ENCODE data around the gene CCDC78.

Gene CCDC78

DNA sequence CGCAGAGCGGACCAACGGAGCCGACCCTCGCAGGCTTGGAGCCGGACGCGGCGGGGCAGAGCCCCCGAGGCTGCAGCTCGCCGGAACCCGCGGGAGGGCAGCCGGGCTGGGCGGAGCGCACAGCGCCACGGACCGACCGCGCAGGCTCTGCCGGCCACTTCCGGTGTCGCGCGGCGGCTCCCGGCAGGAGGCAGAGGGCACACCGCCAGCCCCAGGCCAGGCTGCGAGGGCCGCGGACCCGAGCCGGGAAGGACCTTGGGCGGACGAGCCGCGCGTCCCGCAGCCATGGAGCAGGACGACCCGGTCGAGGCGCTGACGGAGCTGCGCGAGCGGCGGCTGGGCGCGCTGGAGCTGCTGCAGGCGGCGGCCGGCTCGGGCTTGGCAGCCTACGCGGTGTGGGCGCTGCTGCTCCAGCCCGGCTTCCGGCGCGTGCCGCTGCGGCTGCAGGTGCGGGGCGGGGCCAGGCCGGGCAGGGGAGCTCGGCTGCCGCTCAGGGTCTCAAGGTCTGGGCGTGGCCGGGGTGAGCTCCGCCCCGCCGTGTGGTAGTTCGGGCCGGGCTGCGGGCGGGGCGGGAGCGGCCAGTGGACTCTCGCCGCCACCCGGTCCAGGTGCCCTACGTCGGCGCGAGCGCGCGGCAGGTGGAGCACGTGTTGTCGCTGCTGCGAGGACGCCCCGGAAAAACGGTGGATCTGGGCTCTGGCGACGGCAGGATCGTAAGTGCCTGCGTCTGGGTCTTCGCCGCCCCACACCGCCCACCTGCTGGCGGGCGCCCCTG lies 5.1 kb downstream of the CCDC78 start, which contains the start of gene ANTKMT:
TSS of gene ANTKMT (plus strand) at position 157 of the 775 bp plus-strand sequence. CDS start at position 286, 129 bp downstream.
- Histone ChIP-seq H3K4me1 (peaks cover 18% of the 10 kb centered on the region), H2AFZ (peak within 1 kb of the TSS; percentile 97), H3K36me3 (ENCODE audit: control insufficient read depth, insufficient read depth, low read length) (no peaks in the 10 kb centered on the region), H3K27me3 (ENCODE audit: control insufficient read depth, insufficient read depth, low read length) (no peaks in the 10 kb centered on the region), H3K4me3 (ENCODE audit: low read depth, low read length) (peak within 1 kb of the TSS; percentile 73), H3K4me2 (ENCODE audit: low read length) (peak within 1 kb of the TSS; percentile 97), H3K9me3 (ENCODE audit: control insufficient read depth, low read length) (no peaks in the 10 kb centered on the region), H3K27ac (peak within 1 kb of the TSS; percentile 94), H3K9ac (peak within 1 kb of the TSS; percentile 63), H3K79me2 (peaks cover 2% of the 10 kb centered on the region)
- TF ChIP-seq, protein P1, sequence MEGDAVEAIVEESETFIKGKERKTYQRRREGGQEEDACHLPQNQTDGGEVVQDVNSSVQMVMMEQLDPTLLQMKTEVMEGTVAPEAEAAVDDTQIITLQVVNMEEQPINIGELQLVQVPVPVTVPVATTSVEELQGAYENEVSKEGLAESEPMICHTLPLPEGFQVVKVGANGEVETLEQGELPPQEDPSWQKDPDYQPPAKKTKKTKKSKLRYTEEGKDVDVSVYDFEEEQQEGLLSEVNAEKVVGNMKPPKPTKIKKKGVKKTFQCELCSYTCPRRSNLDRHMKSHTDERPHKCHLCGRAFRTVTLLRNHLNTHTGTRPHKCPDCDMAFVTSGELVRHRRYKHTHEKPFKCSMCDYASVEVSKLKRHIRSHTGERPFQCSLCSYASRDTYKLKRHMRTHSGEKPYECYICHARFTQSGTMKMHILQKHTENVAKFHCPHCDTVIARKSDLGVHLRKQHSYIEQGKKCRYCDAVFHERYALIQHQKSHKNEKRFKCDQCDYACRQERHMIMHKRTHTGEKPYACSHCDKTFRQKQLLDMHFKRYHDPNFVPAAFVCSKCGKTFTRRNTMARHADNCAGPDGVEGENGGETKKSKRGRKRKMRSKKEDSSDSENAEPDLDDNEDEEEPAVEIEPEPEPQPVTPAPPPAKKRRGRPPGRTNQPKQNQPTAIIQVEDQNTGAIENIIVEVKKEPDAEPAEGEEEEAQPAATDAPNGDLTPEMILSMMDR (IDR thresholded peaks at IDR 0.05), result no peak

DNA sequence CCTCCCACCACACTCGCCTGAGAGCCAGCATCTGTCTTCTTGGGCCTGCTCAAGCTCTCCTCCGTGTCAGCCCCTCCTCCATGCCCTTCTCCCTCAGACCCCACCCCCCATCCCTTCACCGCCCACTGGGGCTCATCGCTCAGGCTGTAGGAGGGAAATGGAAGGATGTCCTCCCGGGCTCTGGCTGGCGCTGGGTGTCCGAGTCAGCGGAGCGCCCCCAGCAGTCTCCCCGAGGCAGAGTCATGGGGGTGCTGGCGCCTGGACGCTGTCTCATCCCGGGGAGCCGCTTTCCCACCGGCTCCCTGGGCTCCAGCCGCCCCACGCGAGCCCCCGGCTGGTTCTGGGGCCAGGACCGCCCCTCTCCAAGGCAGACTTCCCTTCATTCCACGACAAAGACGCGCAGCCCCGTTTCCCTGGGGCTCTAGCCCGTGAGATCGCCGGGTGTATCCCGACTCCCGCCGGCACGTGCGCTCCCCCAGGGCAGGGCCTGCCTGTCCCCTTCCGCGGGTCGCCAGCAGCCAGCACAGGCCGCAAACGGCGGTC lies 5.7 kb downstream of the CCDC78 start:
- H3K79me2 ChIP-seq, result peaks cover 2% of the 10 kb centered on the region
- H3K36me3 ChIP-seq (ENCODE audit: control insufficient read depth, insufficient read depth, low read length), result no peaks in the 10 kb centered on the region
- no peaks in the 10 kb centered on the region for H3K9me3 ChIP-seq (ENCODE audit: control insufficient read depth, low read length)
- no peaks in the 10 kb centered on the region for H3K27me3 ChIP-seq (ENCODE audit: control insufficient read depth, insufficient read depth, low read length)
- H3K4me2 ChIP-seq (ENCODE audit: low read length), result peak overlapping the region; percentile 97
- H3K4me1 ChIP-seq, result peaks cover 17% of the 10 kb centered on the region
- TF ChIP-seq, protein P1 (IDR thresholded peaks at IDR 0.05), result no peak
- peak overlapping the region; percentile 63 for H3K9ac ChIP-seq
- H3K4me3 ChIP-seq (ENCODE audit: low read depth, low read length), result peak overlapping the region; percentile 73
- H3K27ac ChIP-seq, result peak overlapping the region; percentile 94
- H2AFZ ChIP-seq, result peak overlapping the region; percentile 97

DNA sequence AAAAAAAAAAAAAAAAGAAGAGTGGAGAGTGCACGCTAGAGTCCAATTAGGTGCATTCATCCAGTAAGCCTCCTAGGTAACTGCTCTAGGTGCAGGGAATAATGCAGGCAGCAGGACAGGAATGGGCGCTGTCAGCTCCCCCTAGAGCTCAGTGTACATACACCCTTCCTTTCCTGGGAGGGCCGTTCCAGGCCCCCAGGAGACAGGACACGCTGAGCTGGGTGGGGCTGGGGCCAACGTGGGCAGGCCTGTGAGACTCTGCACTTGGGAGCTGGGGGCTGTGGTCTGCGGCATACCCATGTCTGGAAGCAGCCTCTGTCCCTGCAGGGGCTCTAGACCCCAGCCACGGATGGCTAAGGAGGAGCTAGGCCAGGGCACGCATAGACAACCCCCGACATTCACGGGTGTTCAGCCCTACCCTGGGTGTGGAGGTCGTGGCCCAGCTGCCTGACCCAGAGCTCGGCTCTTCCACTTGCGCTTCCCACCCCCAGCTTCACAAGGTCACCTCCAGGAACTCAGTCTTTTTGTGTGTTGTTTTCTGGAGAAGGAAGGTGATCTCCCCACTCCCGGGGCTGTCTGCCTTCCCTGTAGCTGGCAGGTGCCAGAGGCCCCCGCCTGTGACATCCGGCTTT lies 6.3 kb downstream of the CCDC78 start:
- Histone ChIP-seq H3K27me3 (ENCODE audit: control insufficient read depth, insufficient read depth, low read length) (no peaks in the 10 kb centered on the region), H3K4me1 (peaks cover 17% of the 10 kb centered on the region), H3K4me2 (ENCODE audit: low read length) (peak overlapping the region; percentile 97), H3K79me2 (peaks cover 2% of the 10 kb centered on the region), H3K36me3 (ENCODE audit: control insufficient read depth, insufficient read depth, low read length) (no peaks in the 10 kb centered on the region), H3K27ac (peak overlapping the region; percentile 94), H2AFZ (peak overlapping the region; percentile 97), H3K9ac (no peak overlapping the region), H3K4me3 (ENCODE audit: low read depth, low read length) (peak overlapping the region; percentile 73), H3K9me3 (ENCODE audit: control insufficient read depth, low read length) (no peaks in the 10 kb centered on the region)
- TF ChIP-seq, protein P1 (IDR thresholded peaks at IDR 0.05), result no peak

DNA sequence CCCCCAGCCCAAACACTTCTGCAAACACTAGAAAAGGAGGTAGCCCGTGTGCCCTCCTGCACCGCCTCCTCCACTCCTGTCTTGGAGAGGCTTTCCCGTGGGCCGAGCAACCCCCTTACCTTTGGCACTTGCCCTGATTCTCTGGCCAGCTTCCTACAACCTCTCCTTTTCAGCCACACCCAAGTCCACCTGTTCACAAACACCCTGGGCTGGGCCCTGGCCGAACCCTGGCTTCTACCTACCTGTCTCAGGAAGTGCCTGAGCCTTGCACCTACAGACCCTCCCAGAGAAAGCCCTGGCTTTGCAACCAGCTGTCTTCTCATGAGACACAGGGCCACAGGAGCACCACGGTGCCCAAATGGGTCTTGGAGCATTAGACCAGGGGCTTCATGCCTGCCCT lies 7.3 kb downstream of the CCDC78 start:
- Histone ChIP-seq H3K4me3 (ENCODE audit: low read depth, low read length) (no peak overlapping the region), H3K27me3 (ENCODE audit: control insufficient read depth, insufficient read depth, low read length) (no peaks in the 10 kb centered on the region), H3K36me3 (ENCODE audit: control insufficient read depth, insufficient read depth, low read length) (no peaks in the 10 kb centered on the region), H3K79me2 (peaks cover 2% of the 10 kb centered on the region), H3K4me1 (peaks cover 17% of the 10 kb centered on the region), H2AFZ (no peak overlapping the region), H3K4me2 (ENCODE audit: low read length) (no peak overlapping the region), H3K9me3 (ENCODE audit: control insufficient read depth, low read length) (no peaks in the 10 kb centered on the region), H3K27ac (peak overlapping the region; percentile 12), H3K9ac (no peak overlapping the region)
- TF ChIP-seq, protein P1 (IDR thresholded peaks at IDR 0.05), result no peak

Data from parathyroid adenoma (tissue), 2 donors.